Left lobe of liver (tissue), 2 donors: ENCODE data around the gene MYOM3. TPM values are rescaled to one million over a fixed set of nuclear protein-coding genes. Genes with fewer than 3 reads are reported as not detected.

Experiments used
- ATAC-seq: fragments of 200-7000 bp; cut with Tn5 transposase; one replicate; pipeline ENCODE4 v1.9.1; 2020; ENCODE audit warnings: mild to moderate bottlenecking, moderate library complexity
- DNase-seq: peaks from one replicate; pipeline ENCODE4 v3.0.0-alpha.2; 2020; ENCODE audit warnings: low spot score
- total RNA-seq: library from RNA; stranded (reverse); gene quantifications from one replicate; pipeline ENCODE4 v1.2.1, GENCODE V29; 2021
- donor health status: DM: no; HTN: no; CAD: no; lungs with moderate emphysema.
- donor health status: DM: no; HTN: yes; CAD: no.

MYOM3 gene
- total RNA-seq, 1 donor from 2014 or later = 0.08 TPM

DNA sequence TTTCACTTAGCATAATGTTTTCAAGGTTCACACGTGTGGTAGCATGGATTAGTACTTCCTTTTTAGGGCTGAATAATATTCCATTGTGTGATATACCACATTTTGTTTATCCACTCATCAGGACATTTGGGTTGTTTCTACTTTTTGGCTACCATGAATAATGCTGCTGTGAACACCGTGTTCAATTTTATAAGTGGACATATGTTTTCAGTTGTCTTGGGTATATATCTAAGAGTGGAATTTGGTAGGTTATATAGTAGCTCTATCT, 27.2 kb upstream of the MYOM3 start:
- no peak for ATAC-seq
- no peak for DNase-seq

DNA sequence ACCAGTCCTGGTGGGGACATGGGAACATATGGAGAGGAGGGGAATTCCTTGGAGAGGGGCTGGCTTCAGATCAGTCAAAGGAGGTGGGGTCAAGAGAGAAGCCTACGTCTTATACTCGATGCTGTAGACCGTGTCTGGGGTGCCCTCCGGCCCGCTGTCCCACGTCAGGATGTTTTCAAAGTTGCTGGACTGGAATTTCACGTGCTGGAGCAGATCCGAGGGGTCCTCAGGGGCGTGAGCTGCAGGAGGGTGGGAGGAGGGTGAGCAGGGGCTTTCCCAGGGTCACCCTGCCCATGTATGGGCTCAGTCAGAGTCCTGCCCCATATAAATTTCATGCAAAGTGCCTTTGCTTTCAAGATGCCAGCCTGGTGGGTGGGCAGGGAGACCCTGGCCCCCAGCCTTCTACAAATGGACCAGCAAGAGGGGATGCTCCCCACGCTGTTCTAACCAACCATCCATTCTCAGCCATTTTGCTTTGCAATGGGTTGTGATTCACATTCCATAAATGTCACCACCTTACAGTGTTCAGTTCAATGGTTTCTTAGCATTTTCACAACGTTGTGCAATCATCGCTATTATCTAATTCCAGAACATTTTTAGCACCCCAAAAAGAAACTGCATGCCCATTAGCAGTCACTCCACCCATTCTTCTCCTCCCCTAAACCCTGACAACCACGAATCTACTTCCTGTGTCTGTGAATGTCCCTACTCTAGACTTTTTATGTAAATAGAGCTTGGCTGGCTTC, 26.7 kb upstream of the MYOM3 start:
- DNase-seq (no peak), ATAC-seq (no peak)

DNA sequence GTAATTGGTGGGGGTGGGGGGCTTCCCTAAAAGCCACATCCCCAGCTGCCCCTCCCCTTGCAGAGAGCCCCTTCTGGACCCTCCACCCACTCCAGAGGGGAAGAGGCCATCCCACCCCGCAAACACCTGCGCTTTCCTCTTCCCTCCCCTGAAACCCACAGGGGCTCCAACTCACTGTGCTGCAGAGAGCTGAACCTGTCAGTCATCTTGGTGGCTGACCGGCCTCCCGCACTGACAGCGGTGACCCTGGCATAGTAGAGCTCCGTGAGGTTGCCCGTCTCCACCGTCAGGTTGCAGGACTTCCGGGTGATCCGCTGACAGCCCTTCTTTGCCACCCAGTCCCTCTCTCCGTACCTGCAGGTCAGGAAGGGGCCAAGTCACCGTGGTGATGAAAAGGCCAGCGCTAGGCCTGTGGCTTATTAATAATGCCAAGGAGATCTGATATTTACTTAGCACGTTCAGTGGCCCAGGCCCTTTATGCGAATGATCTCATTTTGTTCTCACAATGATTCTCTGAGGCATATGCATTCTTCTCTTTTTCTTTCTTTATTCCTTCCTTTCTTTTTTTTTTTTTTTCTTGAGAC, 25.1 kb upstream of the MYOM3 start:
- no peak for ATAC-seq
- no peak for DNase-seq

DNA sequence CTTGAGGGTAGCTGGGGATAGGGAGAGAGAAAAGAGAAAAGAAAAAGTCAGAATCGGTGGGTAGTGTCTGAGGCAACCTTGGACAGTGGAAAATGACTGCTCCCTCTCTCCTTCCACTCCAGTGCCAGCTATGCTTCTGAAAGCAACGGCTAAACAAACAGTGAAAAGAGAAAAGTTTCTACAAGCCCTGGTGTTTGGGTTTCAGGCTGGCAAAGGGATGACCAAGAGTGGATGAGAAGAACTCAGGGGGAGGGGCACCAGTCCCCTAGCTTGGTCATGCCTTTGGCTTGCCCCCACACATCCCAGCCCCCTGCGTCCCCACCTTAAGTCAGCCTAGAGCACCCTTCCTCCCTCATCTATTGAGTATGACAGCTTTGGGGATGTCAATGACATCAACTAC, 22.4 kb upstream of the MYOM3 start:
- ATAC-seq (no peak), DNase-seq (no peak)

DNA sequence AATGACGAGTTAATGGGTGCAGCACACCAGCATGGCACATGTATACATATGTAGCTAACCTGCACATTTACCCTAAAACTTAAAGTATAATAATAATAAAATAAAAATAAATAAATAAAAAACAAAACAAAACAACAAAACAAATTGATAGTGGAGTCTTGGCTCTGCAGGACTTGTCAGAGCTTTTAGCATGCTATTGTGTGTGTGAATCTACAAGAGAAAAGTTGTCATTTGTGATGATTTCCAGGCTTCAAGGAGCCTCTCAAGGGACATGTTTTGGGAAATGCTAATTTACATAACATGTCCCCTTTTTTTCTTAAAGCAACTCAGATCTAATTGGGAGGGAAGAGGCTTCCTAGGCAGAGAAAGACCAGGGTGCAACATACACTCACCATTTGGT, 21.9 kb upstream of the MYOM3 start:
- no peak for ATAC-seq
- DNase-seq = no peak

DNA sequence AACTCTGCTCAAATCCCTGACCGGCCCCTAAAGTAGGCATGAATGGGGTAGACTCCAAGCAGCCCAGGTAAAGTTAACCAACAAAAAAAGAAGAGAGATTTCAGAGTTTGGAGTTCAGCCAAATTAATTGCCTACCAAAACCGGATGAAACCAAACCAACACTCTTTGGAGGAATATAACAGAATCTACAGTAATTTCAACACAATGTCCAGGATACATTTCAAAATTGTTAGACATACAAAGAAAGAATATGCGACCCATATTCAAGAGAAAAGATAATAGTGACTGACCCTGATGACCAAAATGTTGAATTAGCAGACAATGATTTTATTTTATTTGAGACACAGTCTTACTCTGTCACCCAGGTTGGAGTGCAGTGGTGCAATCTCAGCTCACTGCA, 18.4 kb upstream of the MYOM3 start:
- ATAC-seq = no peak
- no peak for DNase-seq

DNA sequence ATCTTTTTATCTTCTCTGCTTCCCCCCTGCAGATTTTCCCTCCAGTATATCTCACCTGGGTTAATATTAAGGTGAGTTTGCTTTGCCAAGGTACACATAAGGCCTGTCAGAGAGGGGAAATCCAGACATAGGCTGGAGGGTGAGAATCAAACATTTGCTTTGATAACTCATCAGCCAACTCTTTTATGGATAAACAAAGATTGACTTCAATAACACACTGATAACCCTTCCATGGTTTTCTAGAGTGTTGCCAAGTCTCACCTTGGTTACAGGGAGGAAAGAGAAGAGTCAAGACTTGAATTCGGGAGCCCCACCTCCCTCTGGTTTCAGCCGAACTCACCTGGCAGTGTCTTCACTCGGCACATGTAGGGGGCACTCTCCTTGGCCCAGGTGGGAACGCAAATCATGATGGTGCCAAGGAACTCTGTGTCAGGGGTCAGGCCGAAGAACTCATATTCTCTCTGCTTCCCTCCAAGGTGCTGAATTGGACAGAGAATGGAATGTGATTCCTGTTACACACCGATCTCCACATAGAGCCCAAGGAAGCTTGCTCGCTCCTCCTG, 15.9 kb upstream of the MYOM3 start:
- DNase-seq = no peak
- peak; percentile 73 for ATAC-seq

DNA sequence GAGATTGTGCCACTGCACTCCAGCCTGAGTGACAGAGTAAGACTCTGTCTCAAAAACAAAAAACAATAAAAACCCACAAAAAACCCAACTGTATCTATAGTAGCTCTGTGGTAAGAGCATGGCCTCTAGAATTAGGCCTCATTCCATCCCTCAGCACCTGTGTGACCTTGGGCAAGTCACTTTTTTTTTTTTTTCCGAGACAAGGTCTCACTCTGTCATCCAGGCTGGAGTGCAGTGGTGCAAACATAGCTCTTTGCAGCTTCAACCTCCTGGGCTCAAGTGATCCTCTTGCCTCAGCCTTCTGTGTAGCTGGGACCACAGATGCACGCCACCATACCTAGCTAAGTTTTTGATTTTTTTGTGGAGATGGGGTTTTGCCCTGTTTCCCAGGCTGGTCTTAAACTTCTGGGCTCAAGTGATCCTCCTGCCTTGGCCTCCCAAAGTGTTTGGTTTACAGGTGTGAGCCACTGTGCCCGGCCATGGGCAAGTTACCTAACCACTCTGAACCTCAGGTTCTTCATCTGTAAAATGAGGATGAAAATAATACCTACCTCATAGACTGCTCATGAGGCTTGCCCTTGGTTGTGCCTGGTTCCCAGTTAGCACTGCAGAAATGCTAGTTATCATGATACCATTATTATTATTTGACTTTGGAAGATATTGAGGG, 15.3 kb upstream of the MYOM3 start:
- DNase-seq = no peak

DNA sequence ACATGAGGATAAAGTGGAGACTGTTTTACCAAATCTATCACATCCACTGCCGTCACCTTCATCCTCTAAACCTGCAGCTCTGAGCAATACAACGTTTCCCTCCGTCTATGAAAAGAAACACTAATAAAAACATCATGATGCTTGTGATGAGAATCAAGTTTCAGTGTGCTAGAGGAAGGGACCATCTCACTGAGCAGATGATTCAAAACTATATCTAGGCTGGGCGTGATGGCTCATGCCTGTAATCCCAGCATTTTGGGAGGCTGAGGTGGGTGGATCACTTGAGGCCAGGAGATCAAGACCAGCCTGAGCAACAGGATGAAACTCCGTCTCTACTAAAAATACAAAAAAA, 14.7 kb upstream of the MYOM3 start:
- no peak for ATAC-seq
- DNase-seq = no peak

More for the DNA sequence above, 15.3 kb upstream of the MYOM3 start:
- ATAC-seq = no peak

DNA sequence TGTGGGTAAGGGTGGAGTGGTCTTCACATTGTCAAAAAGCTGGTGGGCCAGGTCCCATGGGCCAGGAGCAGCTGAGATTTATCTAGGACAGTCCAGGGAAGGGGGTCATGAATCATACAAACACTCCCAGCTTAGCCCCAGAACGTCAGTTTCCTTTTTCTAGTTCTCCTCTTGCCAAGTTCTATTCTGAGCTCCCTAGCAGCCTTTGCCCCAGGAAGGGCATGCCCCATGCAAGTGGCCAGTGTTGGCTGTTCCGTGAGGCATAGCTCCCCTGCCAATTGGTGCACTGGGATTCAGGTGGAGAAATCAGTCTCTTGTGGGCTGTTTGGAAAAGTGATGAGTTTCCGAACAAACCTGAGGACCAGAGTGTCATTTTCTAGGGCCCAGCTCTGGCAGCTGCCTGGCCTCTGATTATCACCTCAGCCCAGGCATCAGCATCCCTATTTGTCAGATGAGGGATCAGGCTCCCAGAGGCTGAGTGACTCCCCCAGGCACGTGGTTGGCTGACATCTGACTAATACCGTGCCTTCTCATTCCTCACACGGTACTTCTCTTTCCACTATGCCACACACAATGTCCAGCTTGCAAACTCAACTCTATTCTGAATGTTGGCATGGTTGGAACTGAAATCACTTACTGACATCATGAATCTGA, 14.2 kb upstream of the MYOM3 start:
- ATAC-seq (peak; percentile 91), DNase-seq (peak; percentile 87)

DNA sequence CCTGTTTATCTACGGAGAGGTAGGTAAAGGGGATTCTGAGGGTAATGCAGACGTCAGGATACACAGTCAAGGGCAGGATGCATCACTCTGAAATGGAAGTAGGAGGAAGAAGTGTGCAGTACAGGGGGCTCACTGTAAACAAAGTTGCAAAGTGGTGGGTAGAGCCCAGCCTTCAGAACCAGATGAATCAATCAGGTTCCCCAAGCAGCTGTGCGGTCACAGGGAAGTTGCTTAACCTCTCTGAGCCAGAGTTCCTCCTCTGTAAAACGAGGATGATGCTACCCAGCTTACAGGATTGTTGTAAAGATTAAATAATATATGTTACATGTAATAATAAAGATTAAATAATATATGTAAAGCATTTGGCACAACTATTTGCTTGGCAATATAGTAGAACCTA, 13.5 kb upstream of the MYOM3 start:
- ATAC-seq = no peak
- DNase-seq = no peak

DNA sequence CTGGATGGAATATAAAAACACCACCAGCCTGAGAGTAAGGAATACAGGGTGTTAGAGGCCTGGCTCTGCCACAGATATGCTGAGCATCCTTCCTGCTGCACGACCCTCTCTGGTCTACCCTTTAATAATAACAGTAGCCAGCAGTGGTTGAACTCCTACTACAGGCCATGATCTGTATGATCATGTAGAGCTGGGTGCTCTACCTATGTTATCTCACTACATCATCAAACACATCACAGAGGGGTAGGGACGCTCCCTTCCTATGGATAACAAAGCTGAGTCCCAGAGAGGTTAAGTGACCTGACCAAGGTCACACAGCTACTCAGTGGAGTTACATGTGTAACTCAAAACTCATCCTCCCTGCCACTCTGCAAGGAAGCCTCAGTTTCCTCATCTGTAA, 13.0 kb upstream of the MYOM3 start:
- no peak for ATAC-seq
- DNase-seq = no peak

DNA sequence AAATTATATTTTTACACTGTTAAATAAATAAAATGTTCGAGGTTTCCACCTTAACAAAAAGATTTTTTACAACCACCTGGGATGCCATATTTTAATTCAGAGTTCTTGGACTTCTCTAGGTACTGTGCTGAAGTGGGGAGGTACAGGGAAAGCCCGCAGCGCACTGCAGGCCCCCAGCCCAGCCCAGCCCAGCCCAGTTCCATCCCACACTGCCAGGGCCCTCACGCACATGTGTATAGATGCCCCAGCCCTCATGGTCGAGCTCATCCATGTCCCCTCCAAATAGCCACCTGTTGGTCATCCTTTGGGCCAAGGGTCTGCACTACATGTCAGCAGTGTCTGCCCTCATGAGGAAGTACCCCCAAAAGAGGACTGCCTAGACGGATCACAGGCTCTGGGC, 11.7 kb upstream of the MYOM3 start:
- ATAC-seq (no peak), DNase-seq (no peak)

DNA sequence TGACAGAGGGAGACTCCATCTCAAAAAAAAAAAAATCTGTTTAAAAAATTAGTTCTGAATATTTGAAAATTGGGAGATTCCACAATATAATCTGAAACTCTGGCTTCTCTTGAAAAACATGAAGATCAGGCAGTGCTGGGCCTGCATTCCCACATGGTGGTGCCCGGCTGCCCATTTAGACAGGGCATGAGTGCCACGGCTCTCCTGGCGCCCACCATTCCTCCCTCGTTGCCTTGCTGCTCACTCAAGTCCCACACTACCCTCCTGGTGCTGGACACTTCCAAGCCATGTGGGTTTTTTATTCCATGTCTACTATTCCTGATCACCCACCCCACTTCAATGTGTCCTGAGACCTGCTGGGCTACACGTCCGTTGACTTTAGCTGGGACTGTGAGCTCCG, 10.8 kb upstream of the MYOM3 start:
- DNase-seq = no peak
- no peak for ATAC-seq

DNA sequence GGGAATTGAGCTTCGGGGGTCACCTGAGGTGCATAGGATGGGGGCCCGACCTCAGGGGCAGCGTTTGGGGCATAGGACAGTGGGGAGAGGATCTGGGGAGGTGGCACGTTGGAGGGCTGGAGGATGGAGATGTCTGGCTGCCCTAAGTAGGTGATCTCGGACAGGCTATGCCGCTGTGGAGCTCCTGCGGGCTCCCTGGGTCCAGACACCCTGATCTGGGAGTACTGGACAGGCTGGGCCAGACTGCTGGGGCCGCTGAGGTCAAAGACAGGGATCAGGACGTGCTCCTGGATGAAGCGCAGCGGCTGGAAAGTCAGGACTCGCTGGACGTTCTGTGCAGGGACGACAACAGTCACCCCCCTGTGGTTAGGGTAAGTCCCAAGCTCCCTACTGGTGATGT, 9.5 kb upstream of the MYOM3 start:
- DNase-seq (no peak), ATAC-seq (no peak)

DNA sequence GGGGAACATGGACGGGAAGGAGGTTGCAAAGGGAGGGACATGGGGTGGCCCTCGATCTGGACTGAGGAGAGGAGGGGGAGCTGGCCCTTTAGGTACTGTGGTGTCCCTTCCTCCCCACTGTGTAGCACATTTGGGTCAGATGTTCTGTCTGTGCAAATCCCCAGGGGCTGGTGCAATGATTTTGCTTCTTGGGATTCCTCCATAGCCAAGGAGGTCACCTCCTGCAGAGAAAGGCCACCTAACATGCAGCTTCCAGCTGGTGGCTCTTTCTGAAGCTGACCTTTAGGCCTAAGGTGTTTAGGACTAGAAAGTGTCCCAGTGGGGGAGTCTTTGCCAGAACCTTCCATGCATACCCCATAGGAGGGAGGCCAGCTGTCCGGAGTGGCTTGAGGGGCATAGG, 9.0 kb upstream of the MYOM3 start:
- ATAC-seq = no peak
- DNase-seq = no peak

DNA sequence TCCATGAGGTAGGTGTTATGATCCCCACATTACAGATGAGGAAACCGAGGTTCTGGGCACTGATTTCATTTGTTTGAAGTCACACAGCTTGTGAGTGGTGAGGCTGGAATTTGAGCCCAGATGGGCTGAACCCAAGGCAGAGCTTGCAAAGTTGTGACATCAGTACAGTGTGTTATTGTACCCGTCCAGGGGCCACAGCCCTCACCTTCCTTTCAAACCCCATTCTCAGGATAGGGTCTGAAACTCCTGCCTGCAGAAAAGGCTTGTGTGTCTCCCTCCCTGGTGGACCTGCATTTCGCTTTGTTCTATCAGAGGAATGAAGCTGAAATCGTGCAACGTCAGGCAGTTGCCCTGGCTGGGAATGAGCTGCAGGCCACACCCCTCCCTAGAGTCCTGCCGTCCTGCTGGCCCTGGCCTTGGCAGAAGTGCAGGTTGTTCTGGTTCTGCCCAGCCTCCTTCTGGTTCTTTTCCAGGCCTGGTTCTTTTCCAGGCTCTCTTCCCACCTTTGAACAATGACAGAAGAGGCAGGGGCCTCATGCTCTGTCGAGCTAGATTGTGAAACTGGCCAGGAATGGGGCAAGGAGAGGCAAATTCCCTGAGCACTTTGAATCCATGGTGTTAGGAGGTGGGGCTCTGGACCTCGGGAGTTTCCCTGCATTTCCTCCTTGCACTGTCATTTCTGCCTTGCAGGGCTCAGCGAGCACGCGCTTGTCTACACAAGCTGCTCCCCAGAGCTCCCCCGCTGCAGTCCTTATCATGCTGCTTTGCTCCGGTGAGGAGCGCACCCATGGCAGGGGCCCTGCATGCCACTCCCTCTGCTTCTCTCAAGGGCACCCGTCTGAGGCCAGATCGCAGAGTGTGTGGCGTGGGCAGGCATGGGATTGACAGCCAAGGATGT, 8.2 kb upstream of the MYOM3 start:
- DNase-seq = peak; percentile 78
- ATAC-seq = peak; percentile 90

DNA sequence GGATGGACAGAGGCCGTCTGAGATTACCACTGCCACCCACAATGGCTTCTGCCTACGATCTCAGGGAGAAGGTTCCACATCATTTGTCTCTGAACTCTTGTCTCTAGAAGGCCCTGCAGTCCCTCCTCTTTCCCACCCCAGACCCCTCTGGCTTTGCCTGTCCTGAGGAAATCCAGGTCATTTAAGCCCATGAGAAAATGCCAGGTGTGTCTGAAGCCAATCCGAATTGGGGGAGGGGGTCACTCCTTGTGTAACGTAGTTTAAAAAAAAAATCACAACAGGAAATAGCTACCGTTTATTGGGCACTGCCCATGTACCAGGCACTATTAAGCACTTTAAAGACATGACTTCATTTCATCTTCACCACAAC, 7.5 kb upstream of the MYOM3 start:
- DNase-seq (no peak), ATAC-seq (no peak)

DNA sequence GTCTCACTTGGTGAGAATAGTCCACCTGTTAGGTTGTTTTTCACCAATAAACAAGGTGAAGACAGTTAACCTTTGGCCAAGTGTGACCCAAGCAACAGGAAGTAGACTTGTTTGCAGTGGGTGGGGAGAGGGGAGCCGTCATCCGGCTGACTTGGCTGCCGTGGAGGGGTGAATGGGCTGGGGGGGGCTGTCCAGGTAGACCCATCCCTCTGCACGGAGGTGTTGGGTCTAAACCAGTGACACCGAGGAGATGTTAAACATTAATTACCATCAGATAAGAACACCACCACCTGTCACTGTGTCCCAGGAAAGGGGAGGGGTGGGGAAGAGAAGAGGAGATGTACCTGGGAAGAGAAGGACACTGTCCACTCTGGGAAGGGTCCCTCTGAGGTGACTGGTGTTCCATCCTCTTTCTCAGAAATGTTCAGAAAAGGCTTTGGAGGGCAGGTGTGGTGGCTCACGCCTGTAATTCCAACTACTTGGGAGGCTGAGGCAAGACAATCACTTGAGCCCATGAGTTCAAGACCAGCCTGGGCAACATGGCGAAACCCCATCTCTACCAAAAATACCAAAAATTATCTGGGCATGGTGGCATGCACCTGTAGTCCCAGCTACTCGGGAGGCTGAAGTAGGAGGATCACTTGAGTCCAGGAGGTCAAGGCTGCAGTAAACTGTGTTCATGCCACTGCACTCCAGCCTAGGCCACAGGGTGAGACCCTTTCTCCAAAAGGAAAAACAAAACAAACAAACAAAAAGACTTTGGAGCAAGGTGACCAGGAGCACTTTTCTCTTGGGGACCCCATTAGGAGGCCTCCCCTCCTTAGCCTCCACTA, 6.7 kb upstream of the MYOM3 start:
- DNase-seq = no peak
- no peak for ATAC-seq

DNA sequence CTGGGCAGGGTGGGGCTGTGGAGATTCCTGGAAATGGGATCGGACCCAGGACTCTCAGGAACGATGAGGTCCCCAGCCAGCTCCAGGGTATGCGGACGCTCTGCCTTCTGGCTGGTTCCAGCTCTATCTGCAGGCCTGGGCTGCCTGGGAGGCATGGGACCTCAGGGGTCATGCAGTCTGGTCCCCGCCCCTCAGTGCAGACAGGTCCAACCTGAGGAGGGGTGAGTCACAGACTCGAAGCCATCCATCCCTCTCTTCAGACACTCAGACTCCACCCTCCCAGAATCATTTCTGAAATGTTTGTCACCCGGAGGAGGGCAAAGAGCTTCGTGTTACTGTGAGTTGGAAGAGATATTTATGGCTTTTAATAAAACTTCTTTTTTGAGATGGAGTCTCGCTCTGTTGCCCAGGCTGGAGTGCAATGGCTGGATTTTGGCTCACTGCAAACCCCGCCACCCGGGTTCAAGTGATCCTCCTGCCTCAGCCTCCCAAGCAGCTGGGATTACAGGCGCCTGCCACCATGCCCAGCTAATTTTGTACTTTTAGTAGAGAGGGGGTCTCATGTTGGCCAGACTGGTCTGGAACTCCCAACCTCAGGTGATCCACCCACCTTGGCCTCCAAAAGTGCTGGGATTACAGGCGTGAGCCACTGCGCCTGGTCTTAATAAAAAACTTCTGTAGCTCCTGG, 5.9 kb upstream of the MYOM3 start:
- no peak for ATAC-seq
- no peak for DNase-seq
